Measurements from ENCODE around the gene SLC22A7.

SLC22A7 gene

GRCh38 chr6:43280234-43280633, 17.8 kb upstream of the SLC22A7 start:
- POLR2A ChIA-PET: no interaction called here
- CTCF ChIA-PET: interaction anchor here (0.9 to 1.6 kb wide), 2 partner anchors 27 to 52 kb away, joined by 3 to 5 read pairs; partner anchors contain the start of gene DNPH1
- TF ChIP-seq CTCF (IDR thresholded peaks at IDR 0.05; ENCODE audit: control extremely low read depth, extremely low read depth, low read depth, missing control alignments): no peak
- no peak for DNase-seq (ENCODE audit: extremely low spot score)

- ChIA-PET POLR2A (no interaction called here), CTCF (interaction anchor here (0.9 to 1.2 kb wide), 3 partner anchors 18 to 85 kb away, joined by 3 to 4 read pairs (median 3); partner anchors contain the start of gene DNPH1)
- no peak for DNase-seq (ENCODE audit: extremely low spot score)
- no peak for TF ChIP-seq CTCF (IDR thresholded peaks at IDR 0.05; ENCODE audit: control extremely low read depth, extremely low read depth, low read depth, missing control alignments)
Measured at GRCh38 chr6:43282060-43282459, 16.0 kb upstream of the SLC22A7 start.

- CTCF ChIA-PET: interaction anchor here (0.9 to 1.1 kb wide), 2 partner anchors 19 to 53 kb away, joined by 3 to 4 read pairs; partner anchors contain the start of gene DNPH1
- POLR2A ChIA-PET: no interaction called here
- no peak for DNase-seq (ENCODE audit: extremely low spot score)
- TF ChIP-seq CTCF (IDR thresholded peaks at IDR 0.05; ENCODE audit: control extremely low read depth, extremely low read depth, low read depth, missing control alignments): no peak
Measured at GRCh38 chr6:43282636-43283513, 15.2 kb upstream of the SLC22A7 start.

- TF ChIP-seq CTCF (IDR thresholded peaks at IDR 0.05; ENCODE audit: control extremely low read depth, extremely low read depth, low read depth, missing control alignments): no peak
- ChIA-PET CTCF (no interaction called here), POLR2A (no interaction called here)
- no peak for DNase-seq (ENCODE audit: extremely low spot score)
Measured at GRCh38 chr6:43283514-43283901, 14.6 kb upstream of the SLC22A7 start.

GRCh38 chr6:43283905-43284304, 14.2 kb upstream of the SLC22A7 start:
- ChIA-PET CTCF (no interaction called here), POLR2A (no interaction called here)
- TF ChIP-seq CTCF (IDR thresholded peaks at IDR 0.05; ENCODE audit: control extremely low read depth, extremely low read depth, low read depth, missing control alignments): no peak
- no peak for DNase-seq (ENCODE audit: extremely low spot score)

GRCh38 chr6:43284991-43285781, 12.9 kb upstream of the SLC22A7 start:
- POLR2A ChIA-PET: no interaction called here

More at GRCh38 chr6:43284991-43285781, 12.9 kb upstream of the SLC22A7 start:
- no peak for DNase-seq (ENCODE audit: extremely low spot score)
- CTCF ChIA-PET: no interaction called here
- TF ChIP-seq CTCF (IDR thresholded peaks at IDR 0.05; ENCODE audit: control extremely low read depth, extremely low read depth, low read depth, missing control alignments): no peak

Data from GM10248 (cell line).